ENCODE measurements around the gene WDFY3.

WDFY3 gene

DNA sequence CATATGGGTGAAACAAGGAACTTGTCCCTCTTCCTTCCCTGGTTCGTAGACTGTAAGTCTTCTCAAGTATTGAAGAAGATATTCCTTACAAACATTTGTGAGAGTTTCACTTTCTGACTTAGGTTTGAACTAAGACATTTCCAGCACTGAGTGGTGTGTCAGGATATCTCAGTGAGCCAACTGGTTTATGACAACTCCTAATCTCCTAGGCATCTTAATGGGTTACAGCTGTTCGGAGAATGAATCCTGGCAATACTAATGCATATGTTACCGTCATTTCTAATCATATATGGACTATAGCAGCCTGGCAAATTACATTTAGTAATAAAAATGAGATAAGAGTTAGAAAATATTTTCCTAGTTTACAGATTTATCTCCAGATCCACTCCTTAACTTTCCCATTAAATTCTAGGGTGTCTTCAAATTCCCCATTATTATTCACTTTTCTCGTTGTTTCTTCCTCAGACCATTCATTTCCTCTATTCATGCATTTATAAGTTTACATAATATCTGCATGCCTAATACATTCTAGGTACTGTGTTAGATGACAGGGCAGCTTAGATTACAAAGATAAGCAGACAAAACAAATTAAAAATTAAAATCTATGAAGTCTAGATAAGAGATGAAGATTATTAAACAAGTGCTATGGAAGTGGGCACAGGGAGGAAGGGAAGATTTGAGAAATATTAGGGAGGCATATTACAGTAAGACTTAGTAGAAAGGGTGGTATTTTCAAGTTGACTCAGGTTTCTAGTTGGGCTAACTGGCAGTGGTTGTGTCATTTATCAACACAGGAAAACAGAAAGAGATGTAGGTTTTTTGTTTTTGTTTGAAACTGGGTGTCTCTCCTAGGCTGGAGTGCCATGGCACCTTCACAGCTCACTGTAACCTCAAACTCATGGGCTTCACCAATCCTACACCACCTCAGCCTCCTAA lies 173.9 kb downstream of the WDFY3 start:
- no peak overlapping the region for H3K4me3 ChIP-seq (ENCODE audit: low read depth, low read length)
- DNase-seq (ENCODE audit: low read depth): no peak
- TF ChIP-seq, protein P1, sequence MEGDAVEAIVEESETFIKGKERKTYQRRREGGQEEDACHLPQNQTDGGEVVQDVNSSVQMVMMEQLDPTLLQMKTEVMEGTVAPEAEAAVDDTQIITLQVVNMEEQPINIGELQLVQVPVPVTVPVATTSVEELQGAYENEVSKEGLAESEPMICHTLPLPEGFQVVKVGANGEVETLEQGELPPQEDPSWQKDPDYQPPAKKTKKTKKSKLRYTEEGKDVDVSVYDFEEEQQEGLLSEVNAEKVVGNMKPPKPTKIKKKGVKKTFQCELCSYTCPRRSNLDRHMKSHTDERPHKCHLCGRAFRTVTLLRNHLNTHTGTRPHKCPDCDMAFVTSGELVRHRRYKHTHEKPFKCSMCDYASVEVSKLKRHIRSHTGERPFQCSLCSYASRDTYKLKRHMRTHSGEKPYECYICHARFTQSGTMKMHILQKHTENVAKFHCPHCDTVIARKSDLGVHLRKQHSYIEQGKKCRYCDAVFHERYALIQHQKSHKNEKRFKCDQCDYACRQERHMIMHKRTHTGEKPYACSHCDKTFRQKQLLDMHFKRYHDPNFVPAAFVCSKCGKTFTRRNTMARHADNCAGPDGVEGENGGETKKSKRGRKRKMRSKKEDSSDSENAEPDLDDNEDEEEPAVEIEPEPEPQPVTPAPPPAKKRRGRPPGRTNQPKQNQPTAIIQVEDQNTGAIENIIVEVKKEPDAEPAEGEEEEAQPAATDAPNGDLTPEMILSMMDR (conservative IDR thresholded peaks at IDR 0.05; ENCODE audit: low read depth, low read length): no peak

DNA sequence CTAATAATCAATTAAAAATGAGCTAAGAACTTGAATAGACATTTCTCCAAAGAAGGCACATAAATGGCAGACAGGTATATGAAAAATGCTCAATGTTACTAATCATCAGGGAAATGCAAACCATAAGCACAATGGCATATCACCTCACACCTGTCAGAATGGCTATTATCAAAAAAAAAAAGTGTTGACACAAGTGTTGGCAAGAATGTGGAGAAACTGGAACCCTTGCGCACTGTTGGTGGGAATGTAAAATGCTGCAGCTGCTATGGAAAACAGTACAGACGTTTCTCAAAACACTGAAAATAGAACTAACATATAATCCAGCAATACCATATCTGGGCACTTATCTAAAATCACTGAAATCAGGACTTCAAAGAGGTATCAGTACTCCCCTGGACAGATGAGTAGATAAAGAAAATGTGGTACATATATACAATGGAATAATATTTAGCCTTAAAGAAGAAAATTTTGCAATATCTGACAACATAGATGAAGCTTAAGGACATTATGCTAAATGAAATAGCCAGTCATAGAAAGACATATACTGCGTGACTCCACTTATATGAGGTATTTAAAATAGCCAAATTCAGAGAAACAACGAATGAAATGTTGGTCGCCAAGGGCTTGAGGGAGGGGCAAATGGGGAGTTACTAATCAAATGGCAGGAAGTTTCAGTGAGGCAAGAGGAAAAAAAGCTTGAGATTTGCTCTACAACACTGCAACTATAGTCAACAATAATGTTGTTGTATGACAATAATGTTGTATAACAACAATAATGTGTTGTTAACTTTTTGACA lies 175.5 kb downstream of the WDFY3 start:
- TF ChIP-seq, protein P1 (conservative IDR thresholded peaks at IDR 0.05; ENCODE audit: low read depth, low read length): no peak
- DNase-seq (ENCODE audit: low read depth): no peak
- H3K4me3 ChIP-seq (ENCODE audit: low read depth, low read length): no peak overlapping the region

DNA sequence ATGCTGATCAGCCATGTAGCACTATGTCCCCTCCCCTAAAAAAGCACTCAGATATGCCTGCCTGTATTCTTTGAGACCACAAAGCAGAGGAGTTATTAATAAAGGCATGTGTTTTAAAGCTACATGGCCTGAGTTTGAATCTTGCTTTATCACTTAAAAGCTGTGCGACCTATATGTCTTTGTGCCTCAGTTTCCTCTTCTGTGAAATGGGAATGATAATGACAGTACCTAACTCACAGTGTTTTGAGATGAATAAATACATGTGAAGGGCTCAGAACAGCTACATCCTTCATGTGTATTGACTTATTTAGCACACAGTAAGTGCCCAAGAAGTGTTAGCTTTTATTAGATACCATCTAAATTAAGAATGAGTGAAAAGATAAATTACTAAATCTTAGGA lies 180.0 kb downstream of the WDFY3 start:
- no peak for DNase-seq (ENCODE audit: low read depth)

DNA sequence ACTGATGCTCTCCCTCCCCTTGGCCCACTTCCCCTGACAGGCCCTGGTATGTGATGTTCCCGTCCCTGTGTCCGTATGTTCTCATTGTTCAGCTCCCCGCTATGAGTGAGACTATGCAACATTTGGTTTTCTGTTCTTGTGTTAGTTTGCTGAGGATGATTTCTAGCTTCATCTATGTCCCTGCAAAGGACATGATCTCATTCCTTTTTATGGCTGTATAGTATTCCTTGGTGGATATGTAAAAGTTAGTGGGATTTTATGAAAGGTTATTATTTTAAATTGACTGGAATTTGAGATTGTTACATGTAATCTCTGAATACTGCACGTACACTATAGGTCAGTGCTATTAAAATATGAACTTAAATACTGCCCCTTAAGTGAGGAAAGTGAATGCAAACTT lies 184.0 kb downstream of the WDFY3 start:
- H3K4me3 ChIP-seq (ENCODE audit: low read depth, low read length): no peak overlapping the region
- DNase-seq (ENCODE audit: low read depth): no peak
- TF ChIP-seq, protein P1 (conservative IDR thresholded peaks at IDR 0.05; ENCODE audit: low read depth, low read length): no peak

More for the DNA sequence above, 180.0 kb downstream of the WDFY3 start:
- TF ChIP-seq, protein P1 (conservative IDR thresholded peaks at IDR 0.05; ENCODE audit: low read depth, low read length): no peak
- no peak overlapping the region for H3K4me3 ChIP-seq (ENCODE audit: low read depth, low read length)

DNA sequence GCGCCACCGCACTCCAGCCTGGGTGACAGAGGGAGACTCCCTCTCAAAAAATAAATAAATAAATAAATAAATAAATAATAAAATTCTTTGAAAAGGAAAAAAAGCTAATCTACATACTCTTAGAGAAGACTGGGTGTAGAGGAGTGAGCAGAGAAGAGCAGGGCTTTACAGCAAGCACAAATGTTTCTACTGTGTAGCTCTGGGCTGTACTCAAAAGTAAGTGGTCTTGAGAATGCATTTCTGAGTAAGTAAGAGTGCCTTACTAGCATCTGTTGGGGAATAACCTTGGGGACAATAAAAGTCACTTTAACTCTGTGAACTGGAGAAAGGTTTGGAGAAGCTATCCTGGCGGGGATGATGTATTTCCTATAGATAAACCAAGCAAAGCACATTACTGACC lies 185.8 kb downstream of the WDFY3 start:
- TF ChIP-seq, protein P1 (conservative IDR thresholded peaks at IDR 0.05; ENCODE audit: low read depth, low read length): no peak
- no peak for DNase-seq (ENCODE audit: low read depth)
- H3K4me3 ChIP-seq (ENCODE audit: low read depth, low read length): no peak overlapping the region

DNA sequence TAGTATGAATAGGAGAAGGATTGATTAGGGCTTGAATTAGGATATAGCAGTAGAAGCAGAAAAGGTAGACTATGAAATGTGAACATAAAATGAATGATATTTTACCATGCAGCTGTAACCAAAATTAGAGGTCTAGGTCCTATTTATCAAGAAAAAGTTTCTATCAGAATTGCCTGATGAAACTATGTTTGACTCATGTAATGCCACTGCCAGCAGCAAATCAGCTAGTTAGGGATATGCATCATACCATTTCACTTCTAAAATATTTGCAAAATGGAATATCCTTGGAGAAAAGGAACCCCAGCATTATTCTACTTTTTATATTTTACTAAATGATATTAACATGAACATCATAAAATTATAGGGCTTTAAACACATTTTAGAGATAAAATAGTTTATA lies 188.4 kb downstream of the WDFY3 start:
- no peak for DNase-seq (ENCODE audit: low read depth)
- TF ChIP-seq, protein P1 (conservative IDR thresholded peaks at IDR 0.05; ENCODE audit: low read depth, low read length): no peak
- H3K4me3 ChIP-seq (ENCODE audit: low read depth, low read length): no peak overlapping the region

Data from choroid plexus epithelial cell (primary cell).